ENCODE results near the gene PDZK1IP1.

Gene PDZK1IP1

DNA sequence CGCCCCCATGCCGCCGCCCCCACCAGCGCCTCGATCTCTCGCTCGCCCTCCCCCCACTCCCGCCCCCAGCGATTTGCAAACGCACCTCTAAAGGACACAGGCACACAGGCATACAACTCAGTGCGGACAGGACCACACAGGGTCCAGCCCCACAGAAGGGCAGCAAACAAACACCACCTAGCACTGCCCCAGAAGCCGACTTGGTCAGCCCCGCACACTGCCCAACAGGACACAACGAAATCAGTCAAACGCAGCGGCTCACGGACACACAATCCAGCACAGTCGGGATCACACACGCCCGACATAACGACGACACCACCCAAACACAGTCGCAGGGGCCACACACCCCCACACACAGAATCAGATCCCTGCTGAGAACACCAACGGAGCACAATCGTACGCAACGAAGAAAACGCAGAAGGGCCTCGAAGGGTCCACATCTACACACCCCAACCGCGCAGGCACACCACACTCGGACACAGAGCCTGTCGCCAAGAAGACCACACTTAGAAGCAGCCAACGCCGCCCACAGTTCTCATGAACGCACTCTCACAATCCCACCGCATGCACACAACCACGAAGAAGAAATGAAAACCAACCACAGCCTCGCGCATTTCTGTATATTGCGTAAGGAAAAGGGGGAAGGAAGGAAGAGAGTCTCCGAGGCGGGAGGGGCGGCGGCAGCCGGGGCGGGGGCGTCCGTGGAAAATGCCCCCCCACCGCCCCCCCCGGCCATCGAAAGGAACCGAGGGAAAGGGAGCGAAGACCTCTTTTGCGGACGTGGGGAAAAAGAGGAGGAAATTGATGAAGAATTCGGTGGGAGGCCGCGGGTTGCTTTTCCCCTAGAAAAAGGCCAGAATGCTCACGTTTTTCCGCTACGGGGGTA lies 41.7 kb upstream of the PDZK1IP1 start:
- DNase-seq (ENCODE audit: low spot score): peak; percentile 65
- TF ChIP-seq CTCF (IDR thresholded peaks at IDR 0.05; ENCODE audit: extremely low read depth, insufficient read depth, missing control alignments): no peak
- in situ Hi-C loops (cut with MboI; ENCODE audit: low pct_unique_long_range_greater_than_20kb, low sequenced_read_pairs, unreplicated experiment): no loop called here

GRCh38 chr1:47230692-47231300 lies 41.0 kb upstream of the PDZK1IP1 start:
- no peak for DNase-seq (ENCODE audit: low spot score)
- TF ChIP-seq CTCF (IDR thresholded peaks at IDR 0.05; ENCODE audit: extremely low read depth, insufficient read depth, missing control alignments): no peak
- in situ Hi-C loops (cut with MboI; ENCODE audit: low pct_unique_long_range_greater_than_20kb, low sequenced_read_pairs, unreplicated experiment): no loop called here

- DNase-seq (ENCODE audit: low spot score): no peak
- in situ Hi-C loops (cut with MboI; ENCODE audit: low pct_unique_long_range_greater_than_20kb, low sequenced_read_pairs, unreplicated experiment): no loop called here
- no peak for TF ChIP-seq CTCF (IDR thresholded peaks at IDR 0.05; ENCODE audit: extremely low read depth, insufficient read depth, missing control alignments)
Observed at GRCh38 chr1:47229886-47230691, 40.3 kb upstream of the PDZK1IP1 start.

- in situ Hi-C loops (cut with MboI; ENCODE audit: low pct_unique_long_range_greater_than_20kb, low sequenced_read_pairs, unreplicated experiment): no loop called here
- no peak for DNase-seq (ENCODE audit: low spot score)
- TF ChIP-seq CTCF (IDR thresholded peaks at IDR 0.05; ENCODE audit: extremely low read depth, insufficient read depth, missing control alignments): no peak
Observed at GRCh38 chr1:47229031-47229885, 39.4 kb upstream of the PDZK1IP1 start.

- no peak for TF ChIP-seq CTCF (IDR thresholded peaks at IDR 0.05; ENCODE audit: extremely low read depth, insufficient read depth, missing control alignments)
- in situ Hi-C loops (cut with MboI; ENCODE audit: low pct_unique_long_range_greater_than_20kb, low sequenced_read_pairs, unreplicated experiment): no loop called here
Observed at GRCh38 chr1:47228644-47229030, 38.8 kb upstream of the PDZK1IP1 start.

More at GRCh38 chr1:47228644-47229030, 38.8 kb upstream of the PDZK1IP1 start:
- no peak for DNase-seq (ENCODE audit: low spot score)

All from GM13977 (cell line).